ENCODE measurements around the gene SETD7.
A peak's percentile ranks its signal among the peaks of the same experiment; 100 is the strongest.

Gene SETD7

GRCh38 chr4:139458543-139458942 lies 97.5 kb downstream of the SETD7 start:
- Histone ChIP-seq H3K27me3 (ENCODE audit: control insufficient read depth, insufficient read depth, low read length) (no peaks in the 10 kb centered on the region), H3K4me2 (ENCODE audit: low read length) (no peak overlapping the region), H3K9ac (no peak overlapping the region), H3K36me3 (ENCODE audit: control insufficient read depth, insufficient read depth, low read length) (no peaks in the 10 kb centered on the region), H3K79me2 (peaks cover 18% of the 10 kb centered on the region), H3K9me3 (ENCODE audit: control insufficient read depth, low read length) (no peaks in the 10 kb centered on the region), H3K27ac (no peak overlapping the region), H2AFZ (no peak overlapping the region), H3K4me1 (no peaks in the 10 kb centered on the region), H3K4me3 (ENCODE audit: low read depth, low read length) (no peak overlapping the region)
- TF ChIP-seq CTCF (IDR thresholded peaks at IDR 0.05) = no peak

- H2AFZ ChIP-seq = no peak overlapping the region
- peaks cover 18% of the 10 kb centered on the region for H3K79me2 ChIP-seq
- H3K36me3 ChIP-seq (ENCODE audit: control insufficient read depth, insufficient read depth, low read length) = no peaks in the 10 kb centered on the region
- no peak overlapping the region for H3K27ac ChIP-seq
- no peaks in the 10 kb centered on the region for H3K27me3 ChIP-seq (ENCODE audit: control insufficient read depth, insufficient read depth, low read length)
- H3K9me3 ChIP-seq (ENCODE audit: control insufficient read depth, low read length) = no peaks in the 10 kb centered on the region
- no peaks in the 10 kb centered on the region for H3K4me1 ChIP-seq
- TF ChIP-seq CTCF (IDR thresholded peaks at IDR 0.05) = no peak
- no peak overlapping the region for H3K9ac ChIP-seq
- no peak overlapping the region for H3K4me2 ChIP-seq (ENCODE audit: low read length)
- no peak overlapping the region for H3K4me3 ChIP-seq (ENCODE audit: low read depth, low read length)
Observed at GRCh38 chr4:139457318-139457717, 98.7 kb downstream of the SETD7 start.

GRCh38 chr4:139455126-139455538 lies 100.9 kb downstream of the SETD7 start:
- no peaks in the 10 kb centered on the region for H3K36me3 ChIP-seq (ENCODE audit: control insufficient read depth, insufficient read depth, low read length)
- no peak overlapping the region for H3K9ac ChIP-seq
- H3K27ac ChIP-seq = no peak overlapping the region
- no peaks in the 10 kb centered on the region for H3K27me3 ChIP-seq (ENCODE audit: control insufficient read depth, insufficient read depth, low read length)
- H3K4me3 ChIP-seq (ENCODE audit: low read depth, low read length) = peak overlapping the region; percentile 84
- no peaks in the 10 kb centered on the region for H3K9me3 ChIP-seq (ENCODE audit: control insufficient read depth, low read length)
- H2AFZ ChIP-seq = no peak overlapping the region
- no peaks in the 10 kb centered on the region for H3K4me1 ChIP-seq
- TF ChIP-seq CTCF (IDR thresholded peaks at IDR 0.05) = no peak
- peak overlapping the region; percentile 90 for H3K4me2 ChIP-seq (ENCODE audit: low read length)
- peaks cover 18% of the 10 kb centered on the region for H3K79me2 ChIP-seq

- no peaks in the 10 kb centered on the region for H3K36me3 ChIP-seq (ENCODE audit: control insufficient read depth, insufficient read depth, low read length)
Observed at GRCh38 chr4:139454111-139455045, 101.6 kb downstream of the SETD7 start, which contains the start of gene RAB33B. TSS of gene RAB33B (plus strand) at chr4:139454121. CDS start at chr4:139454196, 75 bp downstream.

More at GRCh38 chr4:139454111-139455045, 101.6 kb downstream of the SETD7 start, which contains the start of gene RAB33B:
- Histone ChIP-seq H3K79me2 (peaks cover 18% of the 10 kb centered on the region), H3K27me3 (ENCODE audit: control insufficient read depth, insufficient read depth, low read length) (no peaks in the 10 kb centered on the region), H3K27ac (peak within 1 kb of the TSS; percentile 92), H3K9ac (peak within 1 kb of the TSS; percentile 35), H3K9me3 (ENCODE audit: control insufficient read depth, low read length) (no peaks in the 10 kb centered on the region), H2AFZ (peak within 1 kb of the TSS; percentile 91), H3K4me3 (ENCODE audit: low read depth, low read length) (peak within 1 kb of the TSS; percentile 84), H3K4me1 (no peaks in the 10 kb centered on the region), H3K4me2 (ENCODE audit: low read length) (peak within 1 kb of the TSS; percentile 90)
- no peak for TF ChIP-seq CTCF (IDR thresholded peaks at IDR 0.05)
